ENCODE measurements around the gene PRSS58. TPM values are rescaled to one million over a fixed set of nuclear protein-coding genes. Genes with fewer than 3 reads are reported as not detected.
A peak's percentile ranks its signal among the peaks of the same experiment; 100 is the strongest.

PRSS58 gene
- total RNA-seq, 2 experiments from 2014 or later = not detected

DNA sequence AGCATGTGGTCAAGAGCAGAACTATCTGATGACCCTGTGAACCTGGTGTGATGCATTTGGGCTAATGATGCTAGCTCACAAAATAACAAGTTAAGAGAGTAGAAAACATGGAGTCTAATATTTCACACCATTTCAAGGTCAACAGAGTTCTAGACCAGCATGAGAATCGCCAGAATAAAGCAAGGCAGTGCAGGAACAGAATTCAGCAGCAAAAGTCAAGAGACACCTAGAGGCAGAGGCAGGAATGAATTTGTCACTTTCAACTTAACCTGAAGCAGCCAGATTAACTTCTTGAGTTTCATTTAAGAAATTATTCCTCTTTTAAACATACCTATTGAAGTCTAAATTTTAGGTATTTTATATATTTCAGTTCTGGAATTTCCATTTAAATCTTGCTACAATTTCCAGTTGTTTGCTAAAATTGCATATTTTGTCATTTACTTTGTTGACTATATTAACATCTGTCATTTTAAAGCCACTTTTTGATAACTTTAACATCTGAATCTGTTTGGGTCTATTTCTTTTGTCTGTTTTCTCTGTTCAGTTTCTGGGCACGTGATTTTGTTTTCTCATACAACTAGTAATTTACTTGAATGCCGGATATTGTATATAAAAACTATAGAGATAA, 44.2 kb upstream of the PRSS58 start:
- intact Hi-C loops (cut with DNase I, micrococcal nuclease) = loop anchor here (5.0 kb wide), 4 partner anchors 325 to 915 kb away; no protein-coding TSS in a partner anchor
- Histone ChIP-seq H3K27me3 (ENCODE audit: control insufficient read depth in 1 of 2, insufficient read depth in 2 of 2, low read length in 2 of 2) (no peaks in the 10 kb centered on the region), H3K4me3 (ENCODE audit: low read length) (no peak overlapping the region), H3K27ac (ENCODE audit: low read depth in 1 of 2, low read length in 2 of 2) (no peak overlapping the region), H3K4me1 (ENCODE audit: insufficient read depth, low read length) (peaks cover 12% of the 10 kb centered on the region), H3K9me3 (ENCODE audit: control insufficient read depth in 1 of 2, insufficient read depth in 1 of 2, low read length in 2 of 2) (no peaks in the 10 kb centered on the region), H3K36me3 (ENCODE audit: insufficient read depth, low read length) (no peaks in the 10 kb centered on the region)
- H3K4me3 Mint-ChIP-seq = no peak overlapping the region
- ATAC-seq (ENCODE audit: poor library complexity) (no peak), DNase-seq (peak in 3 of 14 experiments; percentile 29 to 38 (median 33))
- H3K36me3 Mint-ChIP-seq (ENCODE audit: low read depth) = no peaks in the 10 kb centered on the region
- CTCF ChIA-PET = interaction anchor here (1.3 kb wide), 1 partner anchor 12 kb away, joined by 3 read pairs; no protein-coding TSS in a partner anchor
- H3K27me3 Mint-ChIP-seq = peaks cover 24% of the 10 kb centered on the region
- H3K9me3 Mint-ChIP-seq = no peaks in the 10 kb centered on the region
- POLR2A ChIA-PET = interaction anchor here (5.2 to 7.3 kb wide), 2 partner anchors 507 to 508 kb away, joined by 81 to 87 read pairs; no protein-coding TSS in a partner anchor
- H3K4me1 Mint-ChIP-seq (ENCODE audit: low read depth) = peaks cover 40% of the 10 kb centered on the region
- H3K27ac Mint-ChIP-seq = no peak overlapping the region
- TF ChIP-seq, protein P1, sequence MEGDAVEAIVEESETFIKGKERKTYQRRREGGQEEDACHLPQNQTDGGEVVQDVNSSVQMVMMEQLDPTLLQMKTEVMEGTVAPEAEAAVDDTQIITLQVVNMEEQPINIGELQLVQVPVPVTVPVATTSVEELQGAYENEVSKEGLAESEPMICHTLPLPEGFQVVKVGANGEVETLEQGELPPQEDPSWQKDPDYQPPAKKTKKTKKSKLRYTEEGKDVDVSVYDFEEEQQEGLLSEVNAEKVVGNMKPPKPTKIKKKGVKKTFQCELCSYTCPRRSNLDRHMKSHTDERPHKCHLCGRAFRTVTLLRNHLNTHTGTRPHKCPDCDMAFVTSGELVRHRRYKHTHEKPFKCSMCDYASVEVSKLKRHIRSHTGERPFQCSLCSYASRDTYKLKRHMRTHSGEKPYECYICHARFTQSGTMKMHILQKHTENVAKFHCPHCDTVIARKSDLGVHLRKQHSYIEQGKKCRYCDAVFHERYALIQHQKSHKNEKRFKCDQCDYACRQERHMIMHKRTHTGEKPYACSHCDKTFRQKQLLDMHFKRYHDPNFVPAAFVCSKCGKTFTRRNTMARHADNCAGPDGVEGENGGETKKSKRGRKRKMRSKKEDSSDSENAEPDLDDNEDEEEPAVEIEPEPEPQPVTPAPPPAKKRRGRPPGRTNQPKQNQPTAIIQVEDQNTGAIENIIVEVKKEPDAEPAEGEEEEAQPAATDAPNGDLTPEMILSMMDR (IDR thresholded peaks at IDR 0.05) = peak; percentile 16

DNA sequence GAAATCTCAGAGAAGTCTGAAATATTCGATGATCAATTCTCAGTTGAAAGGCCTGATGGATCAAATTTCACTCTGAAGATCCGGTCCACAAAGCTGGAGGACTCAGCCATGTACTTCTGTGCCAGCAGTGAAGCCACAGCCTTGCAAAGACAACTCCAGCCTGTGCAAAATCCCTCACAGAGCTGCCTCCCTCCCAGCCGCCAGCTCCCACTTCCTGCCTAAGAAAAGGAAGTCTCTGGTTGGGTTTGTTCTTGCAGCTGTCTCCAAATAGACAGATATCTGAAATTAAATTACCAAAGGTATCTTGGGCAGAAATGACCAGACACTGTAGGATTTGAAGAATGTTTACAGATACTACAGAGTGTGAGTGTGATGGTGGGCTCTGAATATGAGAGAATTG, 43.4 kb upstream of the PRSS58 start:
- POLR2A ChIA-PET = interaction anchor here (0.6 to 5.2 kb wide), 5 partner anchors 488 to 508 kb away, joined by 3 to 81 read pairs (median 5); no protein-coding TSS in a partner anchor
- Histone ChIP-seq H3K27me3 (ENCODE audit: control insufficient read depth in 1 of 2, insufficient read depth in 2 of 2, low read length in 2 of 2) (no peaks in the 10 kb centered on the region), H3K36me3 (ENCODE audit: insufficient read depth, low read length) (no peaks in the 10 kb centered on the region), H3K4me1 (ENCODE audit: insufficient read depth, low read length) (peaks cover 12% of the 10 kb centered on the region), H3K27ac (ENCODE audit: low read depth in 1 of 2, low read length in 2 of 2) (no peak overlapping the region), H3K9me3 (ENCODE audit: control insufficient read depth in 1 of 2, insufficient read depth in 1 of 2, low read length in 2 of 2) (no peaks in the 10 kb centered on the region), H3K4me3 (ENCODE audit: low read length) (peak overlapping the region; percentile 3)
- H3K36me3 Mint-ChIP-seq (ENCODE audit: low read depth) = no peaks in the 10 kb centered on the region
- TF ChIP-seq, protein P1 (IDR thresholded peaks at IDR 0.05) = no peak
- H3K4me1 Mint-ChIP-seq (ENCODE audit: low read depth) = peaks cover 40% of the 10 kb centered on the region
- intact Hi-C loops (cut with DNase I, micrococcal nuclease) = loop anchor here (5.0 kb wide), 4 partner anchors 324 to 916 kb away; no protein-coding TSS in a partner anchor
- no peak overlapping the region for H3K27ac Mint-ChIP-seq
- no peaks in the 10 kb centered on the region for H3K9me3 Mint-ChIP-seq
- no peak for DNase-seq
- H3K27me3 Mint-ChIP-seq = peaks cover 31% of the 10 kb centered on the region
- CTCF ChIA-PET = interaction anchor here (0.6 to 1.1 kb wide), 2 partner anchors 12 to 496 kb away, joined by 3 read pairs; no protein-coding TSS in a partner anchor
- H3K4me3 Mint-ChIP-seq = peak overlapping the region; percentile 65
- no peak for ATAC-seq (ENCODE audit: poor library complexity)

DNA sequence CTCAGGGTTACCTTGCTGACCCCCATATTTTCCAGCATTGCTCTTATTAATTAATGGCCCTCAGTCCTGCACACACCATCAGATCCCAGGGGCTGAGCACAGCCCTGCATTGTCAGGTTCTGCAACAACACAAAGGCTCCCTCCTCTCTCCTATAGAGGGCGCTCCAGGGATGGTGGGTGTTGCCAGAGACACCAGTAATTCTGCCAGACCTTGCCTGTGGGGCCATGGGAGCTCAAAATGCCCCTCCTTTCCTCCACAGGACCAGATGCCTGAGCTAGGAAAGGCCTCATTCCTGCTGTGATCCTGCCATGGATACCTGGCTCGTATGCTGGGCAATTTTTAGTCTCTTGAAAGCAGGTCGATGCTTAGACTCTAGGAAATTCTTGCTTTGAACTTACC, 42.8 kb upstream of the PRSS58 start:
- TF ChIP-seq, protein P1 (IDR thresholded peaks at IDR 0.05) = no peak
- peak overlapping the region; percentile 28 for H3K4me3 ChIP-seq (ENCODE audit: low read length)

More for the DNA sequence above, 42.8 kb upstream of the PRSS58 start:
- intact Hi-C loops (cut with DNase I, micrococcal nuclease) = loop anchor here (5.0 kb wide), 4 partner anchors 323 to 917 kb away; no protein-coding TSS in a partner anchor
- H3K4me3 Mint-ChIP-seq = peak overlapping the region; percentile 65
- peak in 9 of 14 experiments; percentile 4 to 62 (median 46) for DNase-seq
- H3K4me1 ChIP-seq (ENCODE audit: insufficient read depth, low read length) = peaks cover 12% of the 10 kb centered on the region
- H3K9me3 Mint-ChIP-seq = no peaks in the 10 kb centered on the region
- no peak overlapping the region for H3K27ac ChIP-seq (ENCODE audit: low read depth in 1 of 2, low read length in 2 of 2)
- H3K4me1 Mint-ChIP-seq (ENCODE audit: low read depth) = peaks cover 40% of the 10 kb centered on the region
- CTCF ChIA-PET = interaction anchor here (0.6 to 1.1 kb wide), 2 partner anchors 12 to 497 kb away, joined by 3 read pairs; no protein-coding TSS in a partner anchor
- POLR2A ChIA-PET = interaction anchor here (0.6 to 5.2 kb wide), 5 partner anchors 488 to 508 kb away, joined by 3 to 81 read pairs (median 5); no protein-coding TSS in a partner anchor
- no peaks in the 10 kb centered on the region for H3K27me3 ChIP-seq (ENCODE audit: control insufficient read depth in 1 of 2, insufficient read depth in 2 of 2, low read length in 2 of 2)
- H3K9me3 ChIP-seq (ENCODE audit: control insufficient read depth in 1 of 2, insufficient read depth in 1 of 2, low read length in 2 of 2) = no peaks in the 10 kb centered on the region
- peaks cover 37% of the 10 kb centered on the region for H3K27me3 Mint-ChIP-seq
- H3K27ac Mint-ChIP-seq = peak overlapping the region; percentile 63
- H3K36me3 Mint-ChIP-seq (ENCODE audit: low read depth) = no peaks in the 10 kb centered on the region
- H3K36me3 ChIP-seq (ENCODE audit: insufficient read depth, low read length) = no peaks in the 10 kb centered on the region
- ATAC-seq (ENCODE audit: poor library complexity) = peak; percentile 49

Data from CD4-positive, alpha-beta T cell (primary cell).